GM18519 (cell line): Measurements from ENCODE around the gene TPSAB1.
"Not testable (repeated sequence)": the region's sequence is repeated elsewhere in the genome, so short reads cannot be mapped to it uniquely, and the experiment has no call there.

ENCODE experiments used
- ATAC-seq: cut with Tn5 transposase; IDR thresholded peaks from one replicate; pipeline ENCODE4 v1.9.1; 2021; ENCODE audit warnings: mild to moderate bottlenecking, moderate library complexity; ENCODE audit not compliant: unreplicated experiment, low FRiP score

TPSAB1 gene

DNA sequence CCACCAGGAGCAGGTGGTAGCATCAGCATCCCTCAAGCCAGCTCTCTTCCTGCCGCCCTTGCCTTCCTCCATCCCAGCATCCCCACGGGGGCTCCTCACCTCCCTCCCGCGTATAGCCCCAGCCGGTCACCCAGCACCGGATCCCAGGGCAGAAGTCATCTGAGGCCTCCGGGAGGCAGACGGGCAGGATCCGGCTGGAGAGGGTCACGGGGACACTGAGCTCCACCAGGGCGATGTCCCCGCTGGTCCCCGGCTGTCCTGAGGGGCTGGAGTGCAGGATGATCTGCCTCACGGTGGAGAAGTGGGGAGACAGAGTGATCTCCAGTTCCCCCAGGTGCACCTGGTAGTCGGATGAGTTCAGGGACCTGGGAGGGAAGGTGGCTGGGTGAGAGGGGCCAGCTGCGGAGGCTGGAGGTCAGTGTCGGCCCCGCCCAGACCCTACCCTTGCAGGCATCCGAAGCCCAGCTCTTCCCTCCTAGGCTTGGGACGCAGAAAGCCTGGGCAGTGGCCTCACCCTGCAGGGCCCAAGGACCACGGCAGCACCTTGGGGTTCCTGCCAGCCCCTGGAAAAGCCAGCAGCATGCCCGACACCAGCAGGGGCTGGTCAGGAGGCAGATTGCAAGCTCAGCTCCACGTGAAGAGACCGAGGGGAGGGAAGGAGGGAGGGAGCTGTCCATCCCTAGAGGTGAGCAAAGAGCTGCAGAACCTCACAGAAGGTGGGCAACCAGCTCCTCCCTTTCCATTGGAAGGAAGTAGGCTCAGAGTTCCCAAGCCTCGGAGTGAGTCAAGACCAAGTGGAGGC, 17.8 kb upstream of the TPSAB1 start:
- ATAC-seq, result no peak

DNA sequence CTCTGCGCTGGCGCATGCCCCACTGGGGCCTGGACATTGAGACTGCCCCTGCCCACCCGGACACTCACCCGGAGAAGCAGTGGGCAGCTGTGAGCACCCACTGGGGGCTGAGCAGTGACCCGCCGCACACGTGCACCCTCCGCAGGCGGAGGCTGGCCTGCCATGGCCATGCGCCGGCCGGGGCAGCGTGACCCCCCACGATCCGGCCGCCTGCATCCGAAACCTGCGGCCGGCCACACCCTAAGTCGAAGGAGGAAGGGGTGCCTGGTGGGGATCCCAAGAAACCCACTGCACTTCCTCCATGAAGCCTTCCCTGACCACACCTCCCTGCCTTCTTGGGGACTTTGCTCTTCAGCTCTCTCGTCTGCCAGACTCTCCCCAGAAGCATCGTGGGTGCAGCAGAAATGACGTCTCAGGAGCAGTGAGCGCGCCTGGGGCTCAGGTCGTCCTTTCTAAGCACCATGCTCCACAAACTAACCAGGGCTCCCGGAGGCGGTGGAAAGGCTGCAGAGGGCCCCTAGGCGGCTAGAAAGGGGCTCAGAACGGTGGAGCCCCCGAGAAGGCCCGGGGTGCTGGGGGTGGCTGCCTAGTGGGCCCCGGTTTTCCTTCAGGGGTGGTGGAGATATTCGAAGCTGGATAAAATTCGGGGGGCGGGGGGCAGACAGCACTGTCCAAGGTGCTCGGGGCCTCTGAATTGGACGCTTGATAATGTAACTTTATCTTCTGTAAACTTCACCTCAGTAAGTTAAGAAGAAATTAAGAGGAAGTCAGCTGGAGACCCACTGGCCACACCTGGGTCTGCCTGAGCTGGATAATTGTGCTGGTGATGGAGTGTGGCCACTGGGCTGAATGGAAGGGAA, 16.9 kb upstream of the TPSAB1 start:
- no peak for ATAC-seq

DNA sequence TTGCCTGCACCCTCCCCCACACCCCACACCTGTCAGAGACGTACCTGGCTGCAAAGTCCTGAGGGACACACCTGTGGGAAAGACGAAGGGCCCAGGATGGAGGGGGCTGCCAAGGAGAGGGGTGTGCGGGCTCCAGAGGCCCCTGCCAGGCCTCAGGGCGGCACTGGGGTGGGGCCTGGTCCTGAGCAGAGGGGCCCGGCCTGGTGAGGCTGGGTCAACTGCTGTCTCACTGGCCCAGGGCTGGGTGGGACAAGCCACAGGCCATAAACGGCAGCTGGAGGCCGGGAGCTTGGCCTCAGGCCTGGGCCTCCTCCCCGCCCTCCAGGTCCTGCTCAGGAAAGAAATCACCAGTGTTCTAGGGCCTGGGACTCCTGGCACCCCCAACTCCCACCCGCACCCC, 15.9 kb upstream of the TPSAB1 start:
- ATAC-seq, result no peak

- ATAC-seq, result no peak
Observed at GRCh38 chr16:1225051-1225451, 15.5 kb upstream of the TPSAB1 start, which contains the start of gene TPSG1. TPSG1 (minus strand) TSS chr16:1225268; CDS start chr16:1225252, 16 bp downstream.

DNA sequence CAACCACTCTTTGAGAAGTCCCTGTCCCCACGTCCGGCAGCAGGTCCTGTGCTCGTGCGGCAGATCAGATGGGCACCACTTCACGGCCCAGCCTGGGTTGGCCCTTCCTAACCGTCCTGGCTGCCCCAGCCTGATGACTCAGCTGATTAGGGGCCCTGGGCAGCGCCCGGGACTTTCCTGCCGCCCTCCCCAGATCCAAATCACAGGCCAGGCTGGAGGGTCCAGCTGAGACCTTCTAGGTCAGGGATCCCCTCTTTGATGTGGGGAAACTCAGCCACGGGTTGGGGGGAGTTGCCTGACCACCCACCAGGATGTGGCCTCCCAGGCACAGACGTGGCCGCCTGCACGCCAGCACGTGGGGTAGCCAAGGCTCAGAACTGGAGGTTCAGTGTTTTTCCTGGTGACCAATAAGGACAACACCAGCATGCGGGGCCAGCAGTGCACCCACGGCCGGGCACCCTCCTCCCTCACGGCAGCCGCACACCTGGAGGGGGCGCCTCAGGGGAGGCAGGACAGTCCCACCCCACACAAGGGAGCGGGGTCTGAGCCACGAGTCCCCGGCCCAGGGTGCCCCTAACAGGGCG, 14.7 kb upstream of the TPSAB1 start:
- ATAC-seq, result not testable (repeated sequence)

- not testable (repeated sequence) for ATAC-seq
Observed at GRCh38 chr16:1226692-1227091, 13.8 kb upstream of the TPSAB1 start.

DNA sequence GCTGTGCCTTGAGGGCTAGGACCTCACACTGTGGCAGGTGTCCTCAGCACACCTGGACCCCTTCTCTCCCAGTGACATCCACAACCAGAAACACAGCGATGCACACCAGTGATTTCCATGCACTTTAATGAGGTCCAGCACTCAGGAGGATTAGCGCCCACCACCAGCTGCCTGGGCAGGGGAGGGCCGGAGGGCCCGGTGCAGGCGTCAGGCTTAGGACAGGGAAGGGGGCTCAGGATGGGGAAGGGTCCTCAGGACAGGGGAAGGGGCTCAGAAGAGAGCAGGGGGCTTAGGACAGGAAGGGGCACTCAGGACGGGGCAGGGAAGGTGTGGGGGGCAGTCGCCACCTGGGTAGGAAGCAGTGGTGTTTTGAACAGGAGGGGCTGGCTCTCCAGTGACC, 12.3 kb upstream of the TPSAB1 start:
- ATAC-seq, result not testable (repeated sequence)

GRCh38 chr16:1229476-1229875, 11.0 kb upstream of the TPSAB1 start:
- not testable (repeated sequence) for ATAC-seq

DNA sequence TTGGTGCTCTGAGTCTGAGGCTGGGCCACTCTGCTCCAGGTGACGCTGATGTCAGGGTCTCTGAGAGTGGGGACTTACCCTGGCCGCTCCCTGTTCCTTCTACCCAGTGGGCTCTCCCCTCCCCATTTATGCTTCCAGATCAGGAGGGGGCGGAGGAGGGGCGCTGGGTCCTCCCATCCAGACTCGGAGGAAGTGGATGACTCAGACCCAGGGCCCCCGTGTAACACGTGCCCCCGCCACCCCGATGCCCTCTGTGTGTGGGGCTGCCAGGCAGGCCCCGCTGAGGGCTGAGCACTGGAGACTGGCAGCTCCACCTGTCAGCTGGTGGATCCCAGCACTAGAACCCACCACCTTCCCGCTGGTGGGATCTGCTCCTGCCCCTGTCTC, 10.4 kb upstream of the TPSAB1 start, which contains the start of gene TPSB2:
TPSB2 (minus strand) TSS at position 101 of the 387 bp plus-strand sequence. CDS start 233 bp downstream, outside the sequence.
- ATAC-seq, result not testable (repeated sequence)

- not testable (repeated sequence) for ATAC-seq
Observed at GRCh38 chr16:1230471-1231212, 9.9 kb upstream of the TPSAB1 start.

DNA sequence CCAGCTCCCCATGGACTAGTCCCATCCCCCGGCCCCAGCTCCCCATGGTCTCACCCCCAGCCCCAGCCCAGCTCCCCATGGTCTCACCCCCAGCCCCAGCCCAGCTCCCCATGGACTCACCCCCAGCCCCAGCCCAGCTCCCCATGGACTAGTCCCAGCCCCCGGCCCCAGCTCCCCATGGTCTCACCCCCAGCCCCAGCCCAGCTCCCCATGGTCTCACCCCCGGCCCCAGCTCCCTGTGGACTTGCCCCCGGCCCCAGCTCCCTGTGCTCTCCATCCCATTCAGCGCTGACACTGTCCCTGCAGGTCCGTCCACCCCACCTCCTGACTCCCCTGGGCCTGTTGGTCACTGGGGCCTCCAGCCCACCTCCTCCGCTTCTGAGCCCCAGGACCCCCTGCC, 9.2 kb upstream of the TPSAB1 start:
- not testable (repeated sequence) for ATAC-seq

DNA sequence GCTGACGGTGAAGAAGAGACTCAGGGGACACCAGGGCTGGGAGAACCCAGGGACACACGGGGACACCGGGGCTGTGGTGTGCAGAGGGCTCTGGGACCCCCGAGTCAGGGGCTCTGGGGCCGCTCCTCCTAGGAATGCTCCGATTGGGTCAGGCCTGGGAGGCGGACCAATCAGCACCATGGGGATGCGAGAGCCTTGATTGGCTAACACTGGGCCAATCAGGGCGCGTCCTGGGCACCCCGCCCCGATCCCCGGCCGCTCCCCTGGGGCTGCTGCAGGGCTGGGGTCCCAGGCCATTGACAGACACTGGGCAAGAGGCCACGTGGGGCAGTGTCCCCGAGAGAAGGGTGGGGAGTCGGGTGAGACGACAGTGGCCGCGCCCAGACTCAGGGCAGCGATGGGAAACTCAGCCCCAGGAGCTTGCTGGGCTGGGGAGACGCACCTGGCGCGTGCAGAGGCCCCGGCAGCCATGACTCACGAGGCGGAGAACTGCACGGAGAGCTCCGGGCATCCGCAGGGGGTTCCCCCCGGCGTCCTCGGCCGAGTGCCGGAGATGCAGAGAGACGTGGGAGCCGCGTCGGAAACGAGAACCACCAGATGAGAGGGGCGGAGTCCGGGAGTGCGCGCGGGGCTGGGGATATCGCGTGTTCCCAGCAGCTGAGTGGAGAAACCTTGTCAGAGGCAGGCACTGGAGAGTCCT, 8.3 kb upstream of the TPSAB1 start:
- ATAC-seq, result not testable (repeated sequence)

GRCh38 chr16:1236659-1237058, 3.8 kb upstream of the TPSAB1 start:
- ATAC-seq, result not testable (repeated sequence)

DNA sequence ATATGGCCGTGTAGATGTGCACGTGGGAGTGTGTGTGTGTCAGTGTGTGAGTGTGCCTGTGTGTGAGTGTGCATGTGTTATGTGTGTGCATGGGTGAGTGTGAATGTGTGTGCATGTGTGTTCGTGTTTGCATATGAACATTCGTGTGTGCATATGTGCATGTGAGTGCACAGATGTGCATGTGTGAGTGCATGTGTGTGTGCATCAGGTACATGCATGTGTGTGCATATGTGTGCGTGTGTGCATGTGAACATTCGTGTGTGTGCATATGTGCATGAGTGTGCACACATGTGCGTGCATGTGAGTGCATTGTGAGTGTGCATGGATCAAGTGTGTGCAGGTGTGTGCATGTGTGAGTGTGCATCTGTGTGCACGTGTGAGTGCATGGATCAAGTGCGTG, 2.5 kb upstream of the TPSAB1 start:
- no peak for ATAC-seq

- ATAC-seq, result not testable (repeated sequence)
Observed at GRCh38 chr16:1238909-1239308, 1.6 kb upstream of the TPSAB1 start.

GRCh38 chr16:1239575-1239974, 930 bp upstream of the TPSAB1 start:
- not testable (repeated sequence) for ATAC-seq

GRCh38 chr16:1241081-1241480, 576 bp downstream of the TPSAB1 start:
- not testable (repeated sequence) for ATAC-seq

DNA sequence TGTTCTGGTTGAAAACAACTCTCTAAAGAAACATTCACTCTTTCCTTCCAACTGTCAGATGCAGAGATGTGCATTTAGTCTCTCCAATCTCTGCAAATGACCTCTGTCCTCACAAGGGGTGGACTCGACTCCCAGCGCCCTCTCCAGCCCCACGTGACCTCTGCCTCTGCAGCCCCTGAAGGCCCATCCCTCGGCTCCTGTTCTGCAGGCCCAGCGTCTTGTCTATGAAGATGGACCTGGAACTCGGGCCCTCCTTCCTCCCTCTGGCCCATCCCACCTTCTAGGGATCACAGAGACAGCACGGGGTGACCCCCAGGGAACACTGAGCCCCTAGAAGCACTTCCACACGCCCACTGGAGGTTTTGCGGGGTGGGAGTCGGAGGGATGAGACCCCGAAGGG, 2.9 kb downstream of the TPSAB1 start:
- not testable (repeated sequence) for ATAC-seq
